ENCODE measurements around the gene MEGF8. TPM values are rescaled to one million over a fixed set of nuclear protein-coding genes. Genes with fewer than 3 reads are reported as not detected.

MEGF8 gene
- total and polyA plus RNA-seq, 2 of the 13 experiments (the other 11 are each of a cell fraction or from before 2014, with no cell fraction given) = 4.0 to 8.8 TPM

DNA sequence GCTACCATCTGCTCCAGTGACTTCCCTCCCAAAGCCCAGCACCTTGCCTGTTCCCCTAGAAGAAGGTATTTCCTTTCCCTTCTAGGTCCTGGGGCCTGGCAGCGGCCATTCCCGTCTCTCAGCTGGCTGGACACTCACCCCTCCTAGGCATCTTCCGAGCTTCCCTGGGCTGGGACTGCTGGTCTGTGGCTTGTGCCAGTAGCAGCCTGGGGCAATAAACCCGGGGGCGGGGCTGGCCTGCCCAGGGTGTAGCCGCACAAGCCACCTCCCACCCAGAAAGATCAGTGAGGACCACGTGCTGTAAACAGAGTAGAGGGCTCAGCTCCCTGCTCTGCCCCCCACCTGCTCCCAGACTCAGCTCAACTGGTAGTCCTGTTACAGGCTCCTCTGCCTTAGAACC, 86.8 kb downstream of the MEGF8 start:
- DNase-seq (ENCODE audit: low spot score) (no peak), ATAC-seq (no peak; the same call in 2 of the 3 replicates), FAIRE-seq (no peak)
- intact Hi-C loops (cut with micrococcal nuclease; ENCODE audit: unreplicated experiment) = no loop called here
- no peaks in the 10 kb centered on the region for H3K36me3 ChIP-seq (replicated peaks in 1 of 2; ENCODE audit: control insufficient read depth in 1 of 2, insufficient read depth in 2 of 2, low read length in 2 of 2)
- no peak overlapping the region for H3K27ac ChIP-seq (ENCODE audit: extremely low read length, insufficient read depth, low read length)
- H3K4me2 ChIP-seq (ENCODE audit: low read depth, low read length) = no peak overlapping the region
- 20% methylated on average over 1 of the region's 7 CpGs for WGBS (ENCODE audit: low lambda C conversion rate)
- no peak overlapping the region for H2AFZ ChIP-seq (ENCODE audit: low read length)
- H3K4me3 ChIP-seq (replicated peaks in 1 of 3; ENCODE audit: insufficient read depth in 1 of 3, low read depth in 2 of 3, low read length in 3 of 3) = no peak overlapping the region
- no peaks in the 10 kb centered on the region for H3K9me3 ChIP-seq (ENCODE audit: low read length)
- H3K4me1 ChIP-seq (ENCODE audit: insufficient read depth, low read length) = no peaks in the 10 kb centered on the region
- H3K9ac ChIP-seq (ENCODE audit: insufficient read depth, low read depth, low read length) = no peak overlapping the region
- no TSS peak for BruUV-seq (replicated peaks)
- ChIA-PET POLR2A (no interaction called here), CTCF (ENCODE audit: low intra/inter-chr PET ratio, low total read pairs) (no interaction called here)
- H3K27me3 ChIP-seq (ENCODE audit: control insufficient read depth in 1 of 2, insufficient read depth in 2 of 2, low read length in 2 of 2) = peaks cover 6 to 42% of the 10 kb centered on the region in 2 experiments; a peak in 4 of 5 replicates
- in situ Hi-C loops (cut with HindIII; ENCODE audit: extremely low pct_ligation_motif_present, low pct_unique_long_range_greater_than_20kb) = no loop called here
- H3K79me2 ChIP-seq (ENCODE audit: insufficient read depth, low read length) = no peaks in the 10 kb centered on the region
- H4K20me1 ChIP-seq (ENCODE audit: insufficient read depth, low read length) = no peaks in the 10 kb centered on the region
- TF ChIP-seq, protein P1, sequence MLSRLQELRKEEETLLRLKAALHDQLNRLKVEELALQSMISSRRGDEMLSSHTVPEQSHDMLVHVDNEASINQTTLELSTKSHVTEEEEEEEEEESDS (CRISPR knock-in tag; IDR thresholded peaks at IDR 0.05; ENCODE audit: borderline replicate concordance) = no peak
- TF ChIP-seq, protein P2, sequence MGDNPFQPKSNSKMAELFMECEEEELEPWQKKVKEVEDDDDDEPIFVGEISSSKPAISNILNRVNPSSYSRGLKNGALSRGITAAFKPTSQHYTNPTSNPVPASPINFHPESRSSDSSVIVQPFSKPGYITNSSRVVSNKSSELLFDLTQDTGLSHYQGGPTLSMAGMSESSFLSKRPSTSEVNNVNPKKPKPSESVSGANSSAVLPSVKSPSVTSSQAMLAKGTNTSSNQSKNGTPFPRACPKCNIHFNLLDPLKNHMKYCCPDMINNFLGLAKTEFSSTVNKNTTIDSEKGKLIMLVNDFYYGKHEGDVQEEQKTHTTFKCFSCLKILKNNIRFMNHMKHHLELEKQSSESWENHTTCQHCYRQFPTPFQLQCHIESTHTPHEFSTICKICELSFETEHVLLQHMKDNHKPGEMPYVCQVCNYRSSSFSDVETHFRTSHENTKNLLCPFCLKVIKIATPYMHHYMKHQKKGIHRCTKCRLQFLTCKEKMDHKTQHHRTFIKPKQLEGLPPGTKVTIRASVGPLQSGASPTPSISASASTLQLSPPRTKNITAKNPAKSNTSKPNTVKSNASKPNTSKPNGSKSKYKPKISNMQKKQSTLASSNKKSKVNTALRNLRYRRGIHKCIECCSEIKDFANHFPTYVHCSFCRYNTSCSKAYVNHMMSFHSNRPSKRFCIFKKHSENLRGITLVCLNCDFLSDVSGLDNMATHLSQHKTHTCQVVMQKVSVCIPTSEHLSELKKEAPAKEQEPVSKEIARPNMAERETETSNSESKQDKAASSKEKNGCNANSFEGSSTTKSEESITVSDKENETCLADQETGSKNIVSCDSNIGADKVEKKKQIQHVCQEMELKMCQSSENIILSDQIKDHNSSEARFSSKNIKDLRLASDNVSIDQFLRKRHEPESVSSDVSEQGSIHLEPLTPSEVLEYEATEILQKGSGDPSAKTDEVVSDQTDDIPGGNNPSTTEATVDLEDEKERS (CRISPR knock-in tag; IDR thresholded peaks at IDR 0.05) = no peak
- TF ChIP-seq ZNF660 (CRISPR knock-in tag; IDR thresholded peaks at IDR 0.05; ENCODE audit: borderline replicate concordance, low read depth) = no peak
- TF ChIP-seq HNRNPL (IDR thresholded peaks at IDR 0.05; ENCODE audit: low read depth, low read length) = no peak
- TF ChIP-seq, protein P3, sequence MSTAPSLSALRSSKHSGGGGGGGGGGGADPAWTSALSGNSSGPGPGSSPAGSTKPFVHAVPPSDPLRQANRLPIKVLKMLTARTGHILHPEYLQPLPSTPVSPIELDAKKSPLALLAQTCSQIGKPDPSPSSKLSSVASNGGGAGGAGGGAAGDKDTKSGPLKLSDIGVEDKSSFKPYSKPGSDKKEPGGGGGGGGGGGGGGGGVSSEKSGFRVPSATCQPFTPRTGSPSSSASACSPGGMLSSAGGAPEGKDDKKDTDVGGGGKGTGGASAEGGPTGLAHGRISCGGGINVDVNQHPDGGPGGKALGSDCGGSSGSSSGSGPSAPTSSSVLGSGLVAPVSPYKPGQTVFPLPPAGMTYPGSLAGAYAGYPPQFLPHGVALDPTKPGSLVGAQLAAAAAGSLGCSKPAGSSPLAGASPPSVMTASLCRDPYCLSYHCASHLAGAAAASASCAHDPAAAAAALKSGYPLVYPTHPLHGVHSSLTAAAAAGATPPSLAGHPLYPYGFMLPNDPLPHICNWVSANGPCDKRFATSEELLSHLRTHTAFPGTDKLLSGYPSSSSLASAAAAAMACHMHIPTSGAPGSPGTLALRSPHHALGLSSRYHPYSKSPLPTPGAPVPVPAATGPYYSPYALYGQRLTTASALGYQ (CRISPR knock-in tag; IDR thresholded peaks at IDR 0.05) = no peak
- no peak for TF ChIP-seq ZFP36 (IDR thresholded peaks at IDR 0.05; ENCODE audit: borderline replicate concordance, low read depth, low read length, partially characterized antibody)
- TF ChIP-seq ZBTB8A (CRISPR knock-in tag; IDR thresholded peaks at IDR 0.05; ENCODE audit: borderline replicate concordance, low read depth) = no peak
- TF ChIP-seq, protein P4, sequence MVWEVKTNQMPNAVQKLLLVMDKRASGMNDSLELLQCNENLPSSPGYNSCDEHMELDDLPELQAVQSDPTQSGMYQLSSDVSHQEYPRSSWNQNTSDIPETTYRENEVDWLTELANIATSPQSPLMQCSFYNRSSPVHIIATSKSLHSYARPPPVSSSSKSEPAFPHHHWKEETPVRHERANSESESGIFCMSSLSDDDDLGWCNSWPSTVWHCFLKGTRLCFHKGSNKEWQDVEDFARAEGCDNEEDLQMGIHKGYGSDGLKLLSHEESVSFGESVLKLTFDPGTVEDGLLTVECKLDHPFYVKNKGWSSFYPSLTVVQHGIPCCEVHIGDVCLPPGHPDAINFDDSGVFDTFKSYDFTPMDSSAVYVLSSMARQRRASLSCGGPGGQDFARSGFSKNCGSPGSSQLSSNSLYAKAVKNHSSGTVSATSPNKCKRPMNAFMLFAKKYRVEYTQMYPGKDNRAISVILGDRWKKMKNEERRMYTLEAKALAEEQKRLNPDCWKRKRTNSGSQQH (CRISPR knock-in tag; IDR thresholded peaks at IDR 0.05; ENCODE audit: low read depth) = no peak
- TF ChIP-seq KMT2B (CRISPR knock-in tag; IDR thresholded peaks at IDR 0.05) = no peak
- no peak for TF ChIP-seq ZNF30 (CRISPR knock-in tag; IDR thresholded peaks at IDR 0.05)
- no peak for TF ChIP-seq GATA4 (IDR thresholded peaks at IDR 0.05; ENCODE audit: borderline replicate concordance, low read depth)
- TF ChIP-seq, protein P5, sequence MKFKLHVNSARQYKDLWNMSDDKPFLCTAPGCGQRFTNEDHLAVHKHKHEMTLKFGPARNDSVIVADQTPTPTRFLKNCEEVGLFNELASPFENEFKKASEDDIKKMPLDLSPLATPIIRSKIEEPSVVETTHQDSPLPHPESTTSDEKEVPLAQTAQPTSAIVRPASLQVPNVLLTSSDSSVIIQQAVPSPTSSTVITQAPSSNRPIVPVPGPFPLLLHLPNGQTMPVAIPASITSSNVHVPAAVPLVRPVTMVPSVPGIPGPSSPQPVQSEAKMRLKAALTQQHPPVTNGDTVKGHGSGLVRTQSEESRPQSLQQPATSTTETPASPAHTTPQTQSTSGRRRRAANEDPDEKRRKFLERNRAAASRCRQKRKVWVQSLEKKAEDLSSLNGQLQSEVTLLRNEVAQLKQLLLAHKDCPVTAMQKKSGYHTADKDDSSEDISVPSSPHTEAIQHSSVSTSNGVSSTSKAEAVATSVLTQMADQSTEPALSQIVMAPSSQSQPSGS (CRISPR knock-in tag; IDR thresholded peaks at IDR 0.05) = no peak
- TF ChIP-seq KAT7 (CRISPR knock-in tag; IDR thresholded peaks at IDR 0.05; ENCODE audit: borderline replicate concordance) = no peak
